HepG2 (cell line): ENCODE results near the gene ZFP3. TPM values are rescaled to one million over a fixed set of nuclear protein-coding genes. Genes with fewer than 3 reads are reported as not detected.

Source experiments
- AHDC1 ChIP-seq: sonication (generic); formaldehyde crosslinking; IDR thresholded peaks from 2 replicates; pipeline ENCODE4 v1.5.1; 2020; ENCODE audit warnings: mild to moderate bottlenecking, missing genetic modification reagents, borderline replicate concordance
- E2F1 ChIP-seq: sonication (generic); formaldehyde crosslinking; IDR thresholded peaks from 2 replicates; pipeline ENCODE4 v1.5.0; 2020; ENCODE audit warnings: missing genetic modification reagents
- FOXO4 ChIP-seq: sonication (generic); formaldehyde crosslinking; conservative IDR thresholded peaks from 2 replicates; pipeline ENCODE4 v1.8.1; 2023; ENCODE audit warnings: missing genetic modification reagents
- ZBTB4 ChIP-seq: sonication (generic); formaldehyde crosslinking; IDR thresholded peaks from 2 replicates; pipeline ENCODE4 v1.4.0; 2020; ENCODE audit warnings: missing genetic modification reagents, mild to moderate bottlenecking, borderline replicate concordance
- ZNF580 ChIP-seq: IDR thresholded peaks from 2 replicates; pipeline ENCODE4 v1.6.1; 2016; ENCODE audit warnings: low read depth, borderline replicate concordance
- polyA plus RNA-seq, 8 experiments: library from polyadenylated mRNA; depleted of rRNA in 3 of 8; stranded (reverse) in 7 of 8; unstranded in 1 of 8; fragments of >200 nt; fragmentation: Illumina TruSeq in 4 of 8; extraction: Trizol in 4 of 8; gene quantifications; 2 replicates each; pipeline versions ENCODE4 v1.2.1 to v1.2.3, GENCODE V29; 2011 to 2016; ENCODE audit warnings: low read depth in 4 of 8, missing spikeins in 1 of 8, mixed read lengths in 1 of 8; ENCODE audit not compliant: insufficient read depth in 1 of 8
- total RNA-seq, 5 experiments: library from RNA; depleted of rRNA; stranded (reverse); fragments of >200 nt; fragmentation: Illumina TruSeq; extraction: Trizol; gene quantifications; 2 replicates each; pipeline ENCODE4 v1.2.3, GENCODE V29; 2016; ENCODE audit warnings: low read depth in 1 of 5

The ZFP3 gene
- total and polyA plus RNA-seq, 2 of the 13 experiments (the other 11 are each of a cell fraction or from before 2014, with no cell fraction given), result not detected

GRCh38 chr17:5097101-5097834 is 19.0 kb downstream of the ZFP3 start (continued):
- no peak for TF ChIP-seq ZNF580 (CRISPR knock-in tag)
- no peak for TF ChIP-seq FOXO4 (CRISPR knock-in tag)
- TF ChIP-seq AHDC1 (CRISPR knock-in tag), result no peak
- no peak for TF ChIP-seq ZBTB4 (CRISPR knock-in tag)
- TF ChIP-seq E2F1 (CRISPR knock-in tag), result no peak
